ENCODE measurements around the gene CTSA. TPM values are rescaled to one million over a fixed set of nuclear protein-coding genes. Genes with fewer than 3 reads are reported as not detected.

CTSA gene
- total and polyA plus RNA-seq, 9 of the 15 experiments (the other 6 are each of a cell fraction or from before 2014, with no cell fraction given): 8.8 to 61.7 (median 28.3) TPM

- TF ChIP-seq AFF1 (IDR thresholded peaks at IDR 0.05; ENCODE audit: low read depth in 1 of 2, partially characterized antibody in 2 of 2): no peak
- no peak for TF ChIP-seq ZNF668 (CRISPR knock-in tag; IDR thresholded peaks at IDR 0.05)
- TF ChIP-seq TFAP4 (CRISPR knock-in tag; IDR thresholded peaks at IDR 0.05; ENCODE audit: borderline replicate concordance): no peak
- no peak for TF ChIP-seq SMC3 (conservative IDR thresholded peaks at IDR 0.05; ENCODE audit: insufficient read depth, low read depth, low read length)
- TF ChIP-seq THAP7 (CRISPR knock-in tag; IDR thresholded peaks at IDR 0.05): no peak
- 0 out of 2 replicates have a peak, but pooled peaks have one; percentile 10 for TF ChIP-seq ZNF644 (tag; IDR thresholded peaks at IDR 0.05; ENCODE audit: low read depth)
- peak; percentile 36 for TF ChIP-seq CXXC5 (CRISPR knock-in tag; IDR thresholded peaks at IDR 0.05)
- TF ChIP-seq TCF7 (IDR thresholded peaks at IDR 0.05; ENCODE audit: borderline replicate concordance): no peak
- no peak for TF ChIP-seq RREB1 (CRISPR knock-in tag; IDR thresholded peaks at IDR 0.05)
- no peak for TF ChIP-seq ESRRA (IDR thresholded peaks at IDR 0.05; ENCODE audit: borderline replicate concordance, low read depth)
- no peak for TF ChIP-seq ZNF224 (CRISPR knock-in tag; IDR thresholded peaks at IDR 0.05)
- TF ChIP-seq STAT5A (IDR thresholded peaks at IDR 0.05; ENCODE audit: borderline replicate concordance, low read length): no peak
- TF ChIP-seq RBM25 (IDR thresholded peaks at IDR 0.05; ENCODE audit: low read depth, low read length, severe bottlenecking): peak; percentile 60
- no peak for TF ChIP-seq ZBTB12 (CRISPR knock-in tag; IDR thresholded peaks at IDR 0.05)
- TF ChIP-seq CREM (IDR thresholded peaks at IDR 0.05; ENCODE audit: low read depth): 0 out of 2 replicates have a peak, but pooled peaks have one; percentile 6
These were observed 33.3 kb upstream of the CTSA start (continued) for GRCh38 chr20:45857882-45858216.

Data from K562 (cell line).